HG03103 (cell line): ENCODE measurements around the gene PCDHGC4.

Experiments
- ATAC-seq: cut with Tn5 transposase; IDR thresholded peaks from one replicate; pipeline ENCODE4 v1.9.1; 2021; ENCODE audit warnings: low read depth; ENCODE audit not compliant: unreplicated experiment

PCDHGC4 gene

GRCh38 chr5:141511771-141512325 is 27.0 kb downstream of the PCDHGC4 start:
- ATAC-seq, result no peak

GRCh38 chr5:141512390-141512910 is 27.6 kb downstream of the PCDHGC4 start:
- ATAC-seq, result no peak

- no peak for ATAC-seq
Measured at GRCh38 chr5:141512911-141513626, 28.2 kb downstream of the PCDHGC4 start.

GRCh38 chr5:141513627-141514329 is 28.9 kb downstream of the PCDHGC4 start:
- peak; percentile 26 for ATAC-seq

GRCh38 chr5:141514330-141515133 is 29.7 kb downstream of the PCDHGC4 start:
- peak; percentile 2 for ATAC-seq

- no peak for ATAC-seq
Measured at GRCh38 chr5:141515141-141515540, 30.3 kb downstream of the PCDHGC4 start.

GRCh38 chr5:141515946-141516671 is 31.3 kb downstream of the PCDHGC4 start:
- ATAC-seq, result no peak

- ATAC-seq, result no peak
Measured at GRCh38 chr5:141516672-141517025, 31.8 kb downstream of the PCDHGC4 start.

- no peak for ATAC-seq
Measured at GRCh38 chr5:141517312-141517711, 32.5 kb downstream of the PCDHGC4 start.

- no peak for ATAC-seq
Measured at GRCh38 chr5:141517880-141518617, 33.2 kb downstream of the PCDHGC4 start.

- ATAC-seq, result no peak
Measured at GRCh38 chr5:141518618-141519015, 33.8 kb downstream of the PCDHGC4 start.

- ATAC-seq, result no peak
Measured at GRCh38 chr5:141519605-141520565, 35.1 kb downstream of the PCDHGC4 start.

- no peak for ATAC-seq
Measured at GRCh38 chr5:141521244-141521781, 36.5 kb downstream of the PCDHGC4 start.

GRCh38 chr5:141522301-141522700 is 37.5 kb downstream of the PCDHGC4 start:
- no peak for ATAC-seq

- ATAC-seq, result no peak
Measured at GRCh38 chr5:141523991-141524390, 39.2 kb downstream of the PCDHGC4 start.

GRCh38 chr5:141524604-141525597 is 40.1 kb downstream of the PCDHGC4 start:
- ATAC-seq, result peak; percentile 51

- ATAC-seq, result no peak
Measured at GRCh38 chr5:141525653-141526052, 40.8 kb downstream of the PCDHGC4 start.
